ENCODE measurements around the gene LRBA.

GRCh38 chr4:151000747-151001429 is 14.2 kb downstream of the LRBA start:
- no peak for TF ChIP-seq CTCF (IDR thresholded peaks at IDR 0.05; ENCODE audit: low read length)
- no peak for TF ChIP-seq EZH2 (optimal IDR thresholded peaks at IDR 0.05; ENCODE audit: low read depth, low read length)
- no peak for TF ChIP-seq EZH2phosphoT487 (IDR thresholded peaks at IDR 0.05; ENCODE audit: low read length)

Data from MM.1S (cell line).